KG1 (cell line): ENCODE data around the gene FREM1.
A peak's percentile ranks its signal among the peaks of the same experiment; 100 is the strongest.

Experiments
- DNase-seq: peaks from one replicate; lab custom pipeline; 2025; lab: John Stamatoyannopoulos, UW

The FREM1 gene

DNA sequence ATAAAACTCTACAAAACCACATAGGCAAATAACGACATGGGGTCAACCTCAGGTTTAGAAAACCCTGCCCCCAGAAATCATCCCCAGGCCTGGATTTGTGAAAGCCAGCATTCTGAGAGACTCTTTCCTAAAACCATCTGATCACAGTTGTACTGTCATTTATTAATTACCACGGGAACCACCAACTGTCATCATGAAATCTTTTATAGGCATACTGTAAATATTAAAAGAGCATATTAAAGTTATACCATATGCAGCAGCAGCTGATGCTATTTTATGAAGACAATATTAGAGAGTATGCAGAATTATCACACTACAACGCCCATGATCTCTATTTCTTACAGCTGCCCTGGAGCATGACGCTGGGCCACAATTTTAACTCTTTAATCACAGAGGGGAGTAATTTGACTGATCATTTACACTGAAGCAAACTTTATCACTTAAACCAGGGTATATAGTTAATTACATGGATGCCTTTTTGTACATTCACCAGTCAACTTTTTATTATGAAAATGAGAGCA is 208.0 kb downstream of the FREM1 start:
- DNase-seq: no peak

DNA sequence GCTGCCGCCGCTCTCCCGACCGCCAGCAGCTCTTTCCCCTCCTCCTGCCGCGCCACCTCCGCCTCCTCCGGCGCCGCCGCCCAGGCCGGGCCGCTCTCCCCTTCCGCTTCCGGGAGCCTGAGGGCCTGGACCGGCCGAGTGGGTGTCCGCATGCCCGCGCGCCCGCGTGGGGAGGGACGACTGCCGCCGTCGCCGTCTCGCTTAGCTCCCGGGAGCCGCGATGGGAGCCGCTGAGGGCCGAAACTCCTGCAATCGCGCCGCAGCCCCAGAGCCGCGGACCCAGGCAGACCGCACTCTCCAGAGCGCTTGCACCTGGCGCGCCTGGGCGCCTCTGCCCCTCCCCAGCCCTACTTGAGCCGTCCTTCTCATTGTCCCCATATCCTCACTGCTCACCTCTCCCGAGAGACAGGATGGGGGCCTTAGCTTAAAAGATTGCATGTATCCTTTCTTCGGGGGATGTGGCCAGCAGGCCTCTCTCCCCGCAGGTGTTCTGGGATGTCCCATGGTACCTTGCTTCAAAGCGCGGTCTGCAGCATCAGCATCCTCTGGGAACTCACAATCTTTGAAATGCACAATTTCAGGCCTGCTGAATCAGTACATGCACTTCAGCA is 216.9 kb downstream of the FREM1 start, which contains the start of gene ZDHHC21:
Gene ZDHHC21, minus strand, starts transcription at position 182 of the 611 bp plus-strand sequence. CDS start 19,092 bp downstream, outside the sequence.
- peak; percentile 18 for DNase-seq

DNA sequence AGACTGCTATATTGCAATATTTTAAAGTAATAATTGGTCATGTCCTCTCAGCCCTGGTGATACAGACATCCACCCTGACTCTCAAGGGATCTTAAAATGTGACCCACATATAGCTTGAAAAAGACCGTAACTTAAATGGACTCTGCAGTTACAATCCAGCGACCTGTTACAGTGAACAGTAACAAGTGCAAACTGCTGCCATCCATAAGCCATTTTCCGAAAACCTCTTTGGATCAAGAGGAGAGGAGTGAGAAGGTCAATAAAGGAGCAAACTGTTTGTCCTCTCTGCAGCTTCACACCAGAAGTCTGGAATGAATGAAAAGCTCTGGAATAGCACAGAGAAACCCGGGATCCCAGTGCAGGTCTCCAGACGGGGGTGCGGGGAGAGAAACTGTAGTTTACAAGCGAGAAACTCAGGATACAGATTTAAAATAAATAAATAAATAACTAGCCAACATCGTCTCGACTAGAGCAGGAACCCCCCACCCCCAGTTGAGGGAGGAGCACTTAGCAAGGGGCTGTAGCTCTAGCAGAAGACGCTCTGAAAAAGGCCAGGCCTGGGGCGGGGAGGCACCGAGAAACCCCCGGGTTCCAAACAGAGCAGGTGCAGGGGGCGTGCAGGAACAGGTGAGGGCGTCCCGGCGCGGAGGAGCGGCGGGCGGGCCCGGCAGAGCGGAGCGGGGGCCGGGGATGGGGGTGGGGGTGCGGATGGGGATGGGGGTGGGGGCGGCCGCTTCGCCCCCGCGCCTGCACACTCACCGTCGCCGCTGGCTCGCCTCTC is 217.6 kb downstream of the FREM1 start:
- DNase-seq: no peak

GRCh38 chr9:14690948-14691730 is 219.1 kb downstream of the FREM1 start:
- DNase-seq: no peak

GRCh38 chr9:14687042-14687719 is 223.0 kb downstream of the FREM1 start:
- DNase-seq: no peak

GRCh38 chr9:14686168-14686567 is 224.1 kb downstream of the FREM1 start:
- DNase-seq: no peak
